ENCODE data around the gene PEX10. TPM values are rescaled to one million over a fixed set of nuclear protein-coding genes. Genes with fewer than 3 reads are reported as not detected.

Gene PEX10
- total RNA-seq, 1 donor from 2014 or later, result 15.8 TPM

DNA sequence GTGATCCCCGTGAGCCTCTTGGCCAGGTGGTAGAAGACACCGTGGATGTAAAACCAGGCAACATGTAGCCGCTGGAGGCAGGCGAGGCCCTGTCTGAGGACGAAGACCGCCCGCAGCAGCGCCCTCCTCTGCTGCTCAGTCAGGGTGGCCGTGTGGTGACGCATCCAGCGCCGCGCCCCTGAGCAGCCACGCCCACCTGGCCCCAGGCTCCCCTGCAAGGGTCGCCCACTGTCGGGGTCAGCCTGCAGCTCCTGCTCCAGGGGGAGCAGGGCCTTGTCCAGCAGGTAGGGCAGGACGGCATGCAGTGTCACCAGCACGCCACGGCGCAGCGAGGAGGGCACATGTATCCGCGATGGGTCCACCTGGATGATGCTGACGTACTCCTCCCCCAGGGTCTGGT is 3.9 kb downstream of the PEX10 start:
- H3K36me3 ChIP-seq, result peaks cover 50% of the 10 kb centered on the region

DNA sequence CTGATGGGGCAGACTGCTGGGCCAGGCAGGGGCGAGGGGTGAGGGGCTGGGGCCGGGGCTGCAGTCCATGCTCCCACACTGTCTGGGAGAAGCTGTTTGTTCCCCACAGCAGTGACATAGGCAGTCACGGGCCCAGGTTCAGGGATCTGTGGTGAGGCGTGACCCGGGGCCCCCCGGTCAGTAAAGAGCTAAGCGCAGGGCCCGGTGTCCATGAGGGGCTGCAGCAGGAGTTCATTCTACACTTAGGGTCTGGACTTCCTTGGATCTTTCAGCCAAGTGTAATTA is 4.4 kb downstream of the PEX10 start:
- TF ChIP-seq, protein P1, sequence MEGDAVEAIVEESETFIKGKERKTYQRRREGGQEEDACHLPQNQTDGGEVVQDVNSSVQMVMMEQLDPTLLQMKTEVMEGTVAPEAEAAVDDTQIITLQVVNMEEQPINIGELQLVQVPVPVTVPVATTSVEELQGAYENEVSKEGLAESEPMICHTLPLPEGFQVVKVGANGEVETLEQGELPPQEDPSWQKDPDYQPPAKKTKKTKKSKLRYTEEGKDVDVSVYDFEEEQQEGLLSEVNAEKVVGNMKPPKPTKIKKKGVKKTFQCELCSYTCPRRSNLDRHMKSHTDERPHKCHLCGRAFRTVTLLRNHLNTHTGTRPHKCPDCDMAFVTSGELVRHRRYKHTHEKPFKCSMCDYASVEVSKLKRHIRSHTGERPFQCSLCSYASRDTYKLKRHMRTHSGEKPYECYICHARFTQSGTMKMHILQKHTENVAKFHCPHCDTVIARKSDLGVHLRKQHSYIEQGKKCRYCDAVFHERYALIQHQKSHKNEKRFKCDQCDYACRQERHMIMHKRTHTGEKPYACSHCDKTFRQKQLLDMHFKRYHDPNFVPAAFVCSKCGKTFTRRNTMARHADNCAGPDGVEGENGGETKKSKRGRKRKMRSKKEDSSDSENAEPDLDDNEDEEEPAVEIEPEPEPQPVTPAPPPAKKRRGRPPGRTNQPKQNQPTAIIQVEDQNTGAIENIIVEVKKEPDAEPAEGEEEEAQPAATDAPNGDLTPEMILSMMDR (IDR thresholded peaks at IDR 0.05; ENCODE audit: borderline replicate concordance), result no peak
- Histone ChIP-seq H3K4me3 (peak overlapping the region; percentile 55), H3K9me3 (replicated peaks) (no peaks in the 10 kb centered on the region), H3K27me3 (ENCODE audit: low read depth) (no peaks in the 10 kb centered on the region), H3K27ac (replicated peaks) (peak overlapping the region; percentile 72), H3K4me1 (peaks cover 40% of the 10 kb centered on the region), H3K36me3 (peaks cover 55% of the 10 kb centered on the region)
- intact Hi-C loops (cut with micrococcal nuclease), result no loop called here
- no peak for DNase-seq

More for the DNA sequence above, 3.9 kb downstream of the PEX10 start:
- DNase-seq, result no peak
- intact Hi-C loops (cut with micrococcal nuclease), result no loop called here
- H3K4me3 ChIP-seq, result peak overlapping the region; percentile 55
- TF ChIP-seq, protein P1 (IDR thresholded peaks at IDR 0.05; ENCODE audit: borderline replicate concordance), result no peak
- H3K27me3 ChIP-seq (ENCODE audit: low read depth), result no peaks in the 10 kb centered on the region
- H3K4me1 ChIP-seq, result peaks cover 45% of the 10 kb centered on the region
- H3K9me3 ChIP-seq (replicated peaks), result no peaks in the 10 kb centered on the region
- peak overlapping the region; percentile 72 for H3K27ac ChIP-seq (replicated peaks)

DNA sequence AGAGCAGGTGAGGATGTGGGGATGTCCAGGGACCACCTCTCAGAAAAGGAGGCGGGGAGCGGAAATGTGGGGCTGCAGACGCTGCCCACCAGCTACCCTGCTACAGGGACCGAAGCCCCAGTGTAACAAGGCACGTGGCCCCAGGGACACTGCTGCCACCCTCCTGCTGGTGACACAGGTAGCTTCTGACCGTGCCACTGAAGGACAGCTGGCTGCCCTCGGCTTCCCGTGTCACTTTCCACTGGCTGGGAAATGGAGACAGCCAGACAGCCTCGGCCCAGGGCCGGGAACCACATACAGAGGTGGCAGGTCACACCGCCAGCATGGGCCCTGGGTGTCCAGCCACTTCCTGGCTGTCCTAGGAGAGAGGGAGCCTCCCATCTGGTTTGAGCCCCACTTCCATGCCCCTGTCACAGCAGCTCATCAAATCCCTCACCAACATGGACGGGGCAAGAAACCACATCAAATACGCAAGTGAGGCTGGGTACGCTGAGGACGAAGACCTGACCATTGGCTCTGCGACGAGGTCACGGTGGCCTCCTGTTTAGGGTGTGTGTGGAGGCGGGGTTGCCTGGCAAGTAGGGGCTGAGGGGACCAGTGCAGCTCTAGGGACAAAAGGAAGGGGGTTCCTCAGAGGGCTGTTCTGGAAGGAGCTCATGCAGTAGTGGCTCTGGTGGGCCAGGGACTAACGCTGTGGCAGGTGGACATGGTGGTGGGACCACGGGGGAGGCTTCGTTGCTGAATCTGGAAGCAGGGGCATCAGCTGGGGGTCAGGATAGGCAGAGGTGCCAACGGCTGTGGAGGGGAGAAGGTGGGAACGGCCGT is 5.0 kb downstream of the PEX10 start:
- Histone ChIP-seq H3K4me1 (peaks cover 37% of the 10 kb centered on the region), H3K27me3 (ENCODE audit: low read depth) (no peaks in the 10 kb centered on the region), H3K9me3 (replicated peaks) (no peaks in the 10 kb centered on the region), H3K4me3 (peak overlapping the region; percentile 55), H3K36me3 (peaks cover 61% of the 10 kb centered on the region), H3K27ac (replicated peaks) (peak overlapping the region; percentile 72)
- intact Hi-C loops (cut with micrococcal nuclease), result no loop called here
- TF ChIP-seq, protein P1 (IDR thresholded peaks at IDR 0.05; ENCODE audit: borderline replicate concordance), result no peak
- no peak for DNase-seq

DNA sequence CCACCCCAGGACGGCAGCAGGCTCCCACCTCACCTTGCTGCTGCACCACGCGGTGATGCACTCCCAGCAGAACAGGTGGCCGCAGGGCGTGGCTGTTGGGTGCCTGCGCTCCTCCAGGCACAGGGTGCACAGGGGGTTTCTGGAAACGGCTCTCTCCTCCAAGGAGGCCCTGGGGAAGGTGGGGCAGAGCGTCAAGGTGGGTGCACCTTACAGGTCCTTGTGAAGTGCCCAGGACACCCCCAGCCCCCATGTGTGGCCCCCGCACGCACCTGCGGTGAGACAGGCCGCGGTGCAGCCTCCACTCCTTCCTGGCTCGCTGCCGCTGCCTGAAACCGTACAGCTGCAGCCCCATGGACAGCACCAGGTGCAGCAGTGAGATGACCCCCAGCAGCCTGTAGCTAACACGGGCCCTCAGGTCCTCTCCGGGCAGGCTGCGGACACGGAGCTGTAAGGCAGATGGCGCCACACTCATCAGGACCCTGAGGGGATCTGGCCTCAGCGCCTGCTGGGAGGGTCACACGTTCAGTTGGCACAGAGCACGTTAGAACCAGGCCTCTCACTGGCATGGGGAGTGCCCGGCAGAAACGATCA is 5.8 kb downstream of the PEX10 start:
- Histone ChIP-seq H3K27me3 (ENCODE audit: low read depth) (no peaks in the 10 kb centered on the region), H3K4me3 (no peak overlapping the region), H3K36me3 (peaks cover 69% of the 10 kb centered on the region), H3K9me3 (replicated peaks) (no peaks in the 10 kb centered on the region), H3K4me1 (peaks cover 29% of the 10 kb centered on the region), H3K27ac (replicated peaks) (peak overlapping the region; percentile 72)
- intact Hi-C loops (cut with micrococcal nuclease), result no loop called here
- no peak for DNase-seq
- TF ChIP-seq, protein P1 (IDR thresholded peaks at IDR 0.05; ENCODE audit: borderline replicate concordance), result no peak

DNA sequence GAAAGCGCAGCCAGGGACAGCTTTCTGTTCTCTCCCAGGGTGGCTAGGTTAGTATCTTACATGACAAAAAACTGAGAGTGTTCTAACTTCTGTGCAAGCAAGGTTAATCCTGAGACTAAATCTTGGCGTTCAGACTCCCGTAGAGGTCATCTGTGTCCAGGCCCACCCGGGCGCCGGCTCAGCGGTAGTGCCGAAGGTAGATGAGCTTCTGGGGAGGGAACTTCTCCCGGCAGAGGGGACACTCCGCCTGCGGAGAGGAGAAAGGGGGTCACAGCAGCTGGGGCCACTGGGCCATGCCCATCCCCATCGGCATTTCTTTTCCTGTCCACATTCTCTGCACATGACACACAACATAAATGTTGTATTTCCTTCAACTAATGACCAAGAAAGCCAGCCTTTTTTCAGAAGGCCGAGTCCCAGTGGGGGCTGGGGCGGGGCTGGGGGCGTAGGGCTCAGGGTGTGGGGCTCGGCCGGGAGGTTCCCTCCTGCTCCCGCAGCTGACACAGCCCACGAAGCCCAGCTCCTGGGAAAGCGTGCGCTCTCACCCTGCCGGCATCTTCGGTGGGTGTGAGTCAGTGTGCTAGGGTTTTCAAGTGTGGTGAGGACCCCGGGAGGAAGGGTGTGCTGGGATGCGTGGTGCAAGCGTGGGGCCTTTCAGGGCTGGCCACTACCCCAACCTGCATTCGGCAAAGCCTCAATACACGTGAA is 6.6 kb downstream of the PEX10 start:
- intact Hi-C loops (cut with micrococcal nuclease), result no loop called here
- Histone ChIP-seq H3K9me3 (replicated peaks) (no peaks in the 10 kb centered on the region), H3K4me1 (peaks cover 24% of the 10 kb centered on the region), H3K36me3 (peaks cover 74% of the 10 kb centered on the region), H3K27ac (replicated peaks) (no peak overlapping the region), H3K27me3 (ENCODE audit: low read depth) (no peaks in the 10 kb centered on the region), H3K4me3 (no peak overlapping the region)
- DNase-seq, result no peak
- TF ChIP-seq, protein P1 (IDR thresholded peaks at IDR 0.05; ENCODE audit: borderline replicate concordance), result no peak
